BLaER1 treated with 17β-estradiol and CSF1 and Interleukin-3, amounts not matched to agents 10 nM and 100 nM (cell line): Measurements from ENCODE around the gene MOB3B.
"Not testable (repeated sequence)": the region's sequence is repeated elsewhere in the genome, so short reads cannot be mapped to it uniquely, and the experiment has no call there.

Source experiments
- H3K27ac ChIP-seq, 11 experiments: shearing (Covaris generic); formaldehyde crosslinking; 2 replicates each; pipeline ENCODE4 v1.8.1; 2022
- H3K27me3 ChIP-seq, 11 experiments: shearing (Covaris generic); formaldehyde crosslinking; 2 replicates each; pipeline ENCODE4 v1.8.1; 2022
- H3K36me3 ChIP-seq, 11 experiments: shearing (Covaris generic); formaldehyde crosslinking; 2 replicates each; pipeline ENCODE4 v1.8.1; 2022
- H3K4me1 ChIP-seq, 10 experiments: shearing (Covaris generic); formaldehyde crosslinking; 2 replicates each; pipeline ENCODE4 v1.8.1; 2022
- H3K4me2 ChIP-seq, 11 experiments: shearing (Covaris generic); formaldehyde crosslinking; 2 replicates each; pipeline ENCODE4 v1.8.1; 2022
- H3K4me3 ChIP-seq, 10 experiments: shearing (Covaris generic); formaldehyde crosslinking; 2 replicates each; pipeline ENCODE4 v1.8.1; 2022
- H3K9ac ChIP-seq, 11 experiments: shearing (Covaris generic); formaldehyde crosslinking; 2 replicates each; pipeline ENCODE4 v1.8.1; 2022
- H3K9me3 ChIP-seq, 11 experiments: shearing (Covaris generic); formaldehyde crosslinking; replicated peaks in 1 of 11; 2 replicates each; pipeline ENCODE4 v1.8.1; 2022
- H4K20me1 ChIP-seq, 11 experiments: shearing (Covaris generic); formaldehyde crosslinking; 2 replicates each; pipeline ENCODE4 v1.8.1; 2022
- Cebpa-rat ChIP-seq, 11 experiments: shearing (Covaris generic); IDR thresholded peaks; 2 replicates each; pipeline ENCODE4 v1.8.1; 2022

MOB3B gene

DNA sequence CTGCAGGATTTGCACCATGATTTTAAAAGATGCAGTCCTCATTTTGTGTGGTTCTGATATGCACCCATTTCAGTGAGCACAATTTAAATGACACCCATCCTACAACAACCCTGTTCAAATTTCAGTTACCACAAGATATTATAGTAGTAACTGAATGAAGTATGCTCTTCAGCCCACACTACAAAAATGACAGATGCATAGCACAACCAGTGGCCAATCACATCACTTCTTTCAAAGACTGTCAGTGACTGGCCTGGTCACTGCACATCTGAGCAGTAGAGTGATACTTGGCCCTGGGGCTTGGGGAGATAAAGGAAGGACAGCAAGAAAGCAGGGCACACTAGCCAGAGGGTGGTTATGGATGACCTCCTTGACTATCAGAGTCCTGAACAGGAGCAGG, 25.4 kb downstream of the MOB3B start:
- H4K20me1 ChIP-seq, result peaks cover 0 to 42% (median 0%) of the 10 kb centered on the region in 11 experiments; a peak in 2 of 22 replicates
- peaks cover 0 to 6% (median 0%) of the 10 kb centered on the region in 11 experiments; a peak in 2 of 22 replicates for H3K9me3 ChIP-seq
- H3K27me3 ChIP-seq, result no peaks in the 10 kb centered on the region
- H3K9ac ChIP-seq, result no peak overlapping the region
- no peak for TF ChIP-seq Cebpa-rat (IDR thresholded peaks at IDR 0.05)
- H3K4me1 ChIP-seq, result peaks cover 0 to 66% (median 14%) of the 10 kb centered on the region in 10 experiments; a peak in 14 of 20 replicates
- H3K4me2 ChIP-seq, result peak overlapping the region in 1 of 11 experiments; percentile 4; a peak in 2 of 22 replicates
- no peak overlapping the region for H3K4me3 ChIP-seq
- no peak overlapping the region for H3K27ac ChIP-seq
- H3K36me3 ChIP-seq, result peaks cover 0 to 10% (median 0%) of the 10 kb centered on the region in 11 experiments; a peak in 2 of 22 replicates

DNA sequence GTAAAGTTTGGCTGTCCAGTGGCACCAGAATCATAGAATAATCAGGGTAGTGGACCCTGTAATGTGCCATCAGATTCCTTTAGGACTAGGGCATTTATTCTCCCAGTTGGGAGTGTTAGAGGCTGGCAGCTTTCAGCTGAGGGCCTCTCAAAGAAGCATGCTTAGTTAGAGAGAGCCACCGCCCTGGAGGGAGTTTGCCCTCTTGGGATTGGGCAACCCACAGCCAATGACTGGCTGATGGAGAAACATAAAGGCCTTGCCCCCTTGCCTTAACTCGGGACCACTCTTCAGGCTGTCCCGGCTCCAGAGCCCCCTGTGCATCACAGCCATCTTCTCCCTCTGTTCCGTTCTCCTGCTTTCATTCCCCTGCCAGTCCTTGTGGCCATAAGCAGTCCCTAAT, 26.0 kb downstream of the MOB3B start:
- H3K4me3 ChIP-seq, result no peak overlapping the region
- no peaks in the 10 kb centered on the region for H3K27me3 ChIP-seq
- H3K4me1 ChIP-seq, result peaks cover 0 to 67% (median 18%) of the 10 kb centered on the region in 10 experiments; a peak in 14 of 20 replicates
- H3K9ac ChIP-seq, result no peak overlapping the region
- H3K4me2 ChIP-seq, result peak overlapping the region in 3 of 11 experiments; percentile 3 to 59 (median 19); a peak in 3 of 22 replicates
- peaks cover 0 to 10% (median 0%) of the 10 kb centered on the region in 11 experiments; a peak in 2 of 22 replicates for H3K36me3 ChIP-seq
- H3K27ac ChIP-seq, result no peak overlapping the region
- no peak for TF ChIP-seq Cebpa-rat (IDR thresholded peaks at IDR 0.05)
- H3K9me3 ChIP-seq, result peaks cover 0 to 6% (median 0%) of the 10 kb centered on the region in 11 experiments; a peak in 2 of 22 replicates
- H4K20me1 ChIP-seq, result peaks cover 0 to 40% (median 0%) of the 10 kb centered on the region in 11 experiments; a peak in 2 of 22 replicates

DNA sequence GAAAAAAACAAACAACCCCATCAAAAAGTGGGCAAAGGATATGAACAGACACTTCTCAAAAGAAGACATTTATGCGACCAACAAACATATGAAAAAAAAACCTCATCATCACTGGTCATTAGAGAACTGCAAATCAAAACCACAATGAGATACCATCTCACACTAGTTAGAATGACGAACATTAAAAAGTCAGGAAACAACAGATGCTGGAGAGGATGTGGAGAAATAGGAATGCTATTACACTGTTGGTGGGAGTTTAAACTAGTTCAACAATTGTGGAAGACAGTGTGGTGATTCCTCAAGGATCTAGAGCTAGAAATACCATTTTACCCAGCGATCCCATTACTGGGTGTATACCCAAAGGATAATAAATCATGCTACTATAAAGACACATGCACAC, 28.7 kb downstream of the MOB3B start:
- H3K4me3 ChIP-seq, H3K9me3 ChIP-seq, H3K9ac ChIP-seq, H3K27me3 ChIP-seq, H3K27ac ChIP-seq, H3K36me3 ChIP-seq: not testable (repeated sequence)
- Histone ChIP-seq H3K4me2 (peak overlapping the region in 1 of 11 experiments; percentile 44; a peak in 1 of 22 replicates), H3K4me1 (peaks cover 0 to 79% (median 20%) of the 10 kb centered on the region in 10 experiments; a peak in 14 of 20 replicates), H4K20me1 (peaks cover 0 to 38% (median 0%) of the 10 kb centered on the region in 11 experiments; a peak in 2 of 22 replicates)

DNA sequence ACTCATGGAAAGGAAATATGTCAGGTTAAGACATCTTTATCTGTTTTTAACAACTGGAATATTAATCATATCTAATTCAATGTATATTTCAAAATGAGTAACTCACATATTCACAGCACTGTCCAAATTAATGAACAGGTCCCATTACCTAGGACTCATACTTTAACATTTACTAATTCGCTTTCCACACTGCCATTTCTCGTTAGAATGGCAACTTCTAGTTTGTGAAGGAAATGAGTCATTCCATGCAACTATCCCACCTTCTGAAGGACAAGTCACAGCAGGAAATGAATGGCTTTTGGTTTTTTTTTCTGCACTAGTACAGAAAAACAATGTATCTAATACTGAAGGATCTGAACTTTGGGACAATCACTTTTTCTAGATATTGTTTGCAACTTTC, 30.2 kb downstream of the MOB3B start:
- H3K36me3 ChIP-seq, result peaks cover 0 to 4% (median 0%) of the 10 kb centered on the region in 11 experiments; a peak in 3 of 22 replicates
- peak overlapping the region in 3 of 11 experiments; percentile 18 to 32 (median 26); a peak in 3 of 22 replicates for H3K27ac ChIP-seq
- no peak for TF ChIP-seq Cebpa-rat (IDR thresholded peaks at IDR 0.05)
- H3K4me3 ChIP-seq, result no peak overlapping the region
- peaks cover 0 to 29% (median 0%) of the 10 kb centered on the region in 11 experiments; a peak in 2 of 22 replicates for H4K20me1 ChIP-seq
- no peaks in the 10 kb centered on the region for H3K27me3 ChIP-seq
- peaks cover 0 to 87% (median 20%) of the 10 kb centered on the region in 10 experiments; a peak in 14 of 20 replicates for H3K4me1 ChIP-seq
- peak overlapping the region in 7 of 11 experiments; percentile 29 to 86 (median 66); a peak in 13 of 22 replicates for H3K4me2 ChIP-seq
- no peak overlapping the region for H3K9ac ChIP-seq
- H3K9me3 ChIP-seq, result peaks cover 5 to 19% (median 11%) of the 10 kb centered on the region in 11 experiments

DNA sequence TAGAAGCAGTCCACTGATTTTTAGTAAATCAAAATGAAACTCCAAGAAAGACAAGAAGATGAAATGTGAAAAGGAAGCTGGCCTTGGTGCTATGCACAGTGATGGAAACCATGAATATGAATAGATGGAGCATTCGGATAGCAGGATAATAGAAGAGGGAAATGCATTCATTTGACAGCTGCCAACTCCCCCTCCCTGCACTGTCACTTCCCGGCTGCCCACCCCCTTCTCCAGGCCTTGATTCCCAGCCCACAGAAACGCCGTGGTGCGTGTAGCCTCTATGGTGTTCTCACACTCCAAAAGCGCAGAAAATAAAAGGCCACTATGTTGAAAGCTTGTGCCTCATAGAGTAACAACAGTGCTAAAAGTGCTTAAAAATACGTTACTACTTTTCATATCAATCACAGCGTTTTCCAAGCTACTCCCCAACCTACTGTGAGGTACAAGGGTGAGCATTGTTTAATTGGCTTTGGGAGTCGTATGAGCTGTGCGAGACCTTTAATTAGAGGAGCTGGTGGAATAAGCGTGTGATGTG, 31.7 kb downstream of the MOB3B start:
- peaks cover 0 to 28% (median 0%) of the 10 kb centered on the region in 11 experiments; a peak in 2 of 22 replicates for H4K20me1 ChIP-seq
- H3K9ac ChIP-seq, result no peak overlapping the region
- H3K4me2 ChIP-seq, result peak overlapping the region in 3 of 11 experiments; percentile 71 to 86 (median 78); a peak in 4 of 22 replicates
- TF ChIP-seq Cebpa-rat (IDR thresholded peaks at IDR 0.05), result no peak
- no peak overlapping the region for H3K4me3 ChIP-seq
- no peaks in the 10 kb centered on the region for H3K27me3 ChIP-seq
- H3K36me3 ChIP-seq, result peaks cover 0 to 5% (median 0%) of the 10 kb centered on the region in 11 experiments; a peak in 4 of 22 replicates
- no peak overlapping the region for H3K27ac ChIP-seq
- peaks cover 12 to 34% (median 24%) of the 10 kb centered on the region in 11 experiments for H3K9me3 ChIP-seq
- H3K4me1 ChIP-seq, result peaks cover 0 to 73% (median 17%) of the 10 kb centered on the region in 10 experiments; a peak in 14 of 20 replicates

DNA sequence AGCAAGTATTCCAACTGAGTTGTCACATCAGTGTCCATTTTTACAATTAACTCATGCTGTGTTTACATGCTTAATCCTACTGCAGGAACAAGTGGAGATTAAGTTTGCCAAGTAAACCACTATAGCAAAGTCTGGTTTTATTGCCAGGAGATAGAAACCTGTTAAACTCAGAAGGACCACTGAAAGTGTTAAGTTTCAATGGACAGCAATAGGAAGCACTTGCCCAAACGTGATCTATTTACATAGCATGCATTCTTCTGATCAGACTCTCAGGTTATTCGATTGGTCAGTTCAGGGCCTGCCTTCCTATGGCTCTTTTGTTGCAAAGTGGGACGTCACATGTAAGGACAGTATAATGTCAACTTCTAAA, 33.5 kb downstream of the MOB3B start:
- Histone ChIP-seq H3K4me2 (peak overlapping the region in 2 of 11 experiments; percentile 33 to 63; a peak in 3 of 22 replicates), H4K20me1 (peaks cover 0 to 17% (median 0%) of the 10 kb centered on the region in 11 experiments; a peak in 2 of 22 replicates), H3K9ac (no peak overlapping the region)

DNA sequence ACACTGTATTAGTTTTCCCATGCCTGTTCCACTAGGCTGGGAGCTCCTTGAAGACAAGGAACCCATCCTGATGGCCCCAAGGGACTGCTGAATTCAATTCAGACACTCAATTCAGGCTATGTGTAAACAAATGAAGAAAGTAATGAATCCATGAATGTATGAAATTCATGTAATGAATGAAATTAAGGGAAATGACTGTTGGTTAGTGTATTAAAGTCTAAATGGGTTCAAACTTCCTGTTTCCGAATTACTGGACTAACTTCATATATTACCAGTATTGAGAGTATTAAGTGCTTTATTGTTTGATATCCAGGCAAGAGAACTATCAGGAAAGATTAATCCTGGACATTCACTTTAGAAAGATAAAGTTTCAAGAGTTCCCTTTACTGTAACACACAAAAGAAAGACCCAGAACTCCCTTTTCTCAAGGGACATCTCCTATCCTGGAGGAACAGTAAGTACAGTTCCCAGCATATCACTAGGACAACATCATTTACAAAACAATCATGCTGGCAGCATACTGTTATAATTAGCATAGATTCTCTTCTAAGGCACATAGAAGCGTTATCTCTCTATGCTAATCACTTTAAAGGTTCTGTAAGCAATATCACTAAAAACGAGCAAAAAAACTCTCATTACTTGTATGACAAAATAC, 34.0 kb downstream of the MOB3B start:
- Histone ChIP-seq H3K9me3 (peaks cover 12 to 33% (median 23%) of the 10 kb centered on the region in 11 experiments), H3K27me3 (no peaks in the 10 kb centered on the region), H3K4me1 (peaks cover 14 to 75% (median 35%) of the 10 kb centered on the region in 10 experiments), H3K4me2 (peak overlapping the region in 3 of 11 experiments; percentile 31 to 63 (median 33); a peak in 5 of 22 replicates), H3K27ac (no peak overlapping the region), H4K20me1 (peaks cover 0 to 17% (median 0%) of the 10 kb centered on the region in 11 experiments; a peak in 2 of 22 replicates), H3K4me3 (no peak overlapping the region), H3K9ac (no peak overlapping the region), H3K36me3 (peaks cover 0 to 5% (median 0%) of the 10 kb centered on the region in 11 experiments; a peak in 4 of 22 replicates)
- no peak for TF ChIP-seq Cebpa-rat (IDR thresholded peaks at IDR 0.05)

More for the DNA sequence above, 33.5 kb downstream of the MOB3B start:
- peaks cover 12 to 33% (median 24%) of the 10 kb centered on the region in 11 experiments for H3K9me3 ChIP-seq
- H3K27me3 ChIP-seq, result no peaks in the 10 kb centered on the region
- peaks cover 9 to 73% (median 30%) of the 10 kb centered on the region in 10 experiments; a peak in 19 of 20 replicates for H3K4me1 ChIP-seq
- no peak overlapping the region for H3K27ac ChIP-seq
- TF ChIP-seq Cebpa-rat (IDR thresholded peaks at IDR 0.05), result no peak
- no peak overlapping the region for H3K4me3 ChIP-seq
- H3K36me3 ChIP-seq, result peaks cover 0 to 5% (median 0%) of the 10 kb centered on the region in 11 experiments; a peak in 4 of 22 replicates

DNA sequence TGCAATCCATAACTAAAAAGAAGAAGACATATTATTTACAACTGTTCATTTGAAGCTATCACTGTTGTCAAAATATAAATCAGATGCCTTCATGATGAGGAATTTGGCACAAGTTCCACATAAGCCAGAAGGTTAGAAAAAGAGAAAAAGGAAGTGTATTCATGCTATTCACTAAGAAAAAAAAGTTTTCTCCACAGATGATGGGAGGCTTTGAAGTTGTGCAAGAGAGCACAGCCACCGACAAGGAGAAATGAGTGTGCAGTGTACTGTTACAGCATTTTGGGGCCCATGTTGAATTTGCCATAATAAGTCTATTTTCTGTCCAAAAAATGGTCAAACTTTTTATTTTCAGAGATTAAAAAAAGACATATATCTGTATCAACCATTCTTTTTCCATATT, 38.5 kb downstream of the MOB3B start:
- H3K4me2 ChIP-seq, result peak overlapping the region; percentile 49 to 80 (median 73); a peak in 21 of 22 replicates
- peaks cover 58 to 80% (median 64%) of the 10 kb centered on the region in 10 experiments for H3K4me1 ChIP-seq
- peaks cover 0 to 5% (median 0%) of the 10 kb centered on the region in 11 experiments; a peak in 4 of 22 replicates for H3K36me3 ChIP-seq
- H3K27ac ChIP-seq, result peak overlapping the region in 7 of 11 experiments; percentile 2 to 62 (median 37); a peak in 13 of 22 replicates
- no peak overlapping the region for H3K9ac ChIP-seq
- no peaks in the 10 kb centered on the region; a peak in 1 of 22 replicates for H4K20me1 ChIP-seq
- H3K4me3 ChIP-seq, result no peak overlapping the region
- H3K27me3 ChIP-seq, result no peaks in the 10 kb centered on the region
- H3K9me3 ChIP-seq, result peaks cover 12 to 33% (median 23%) of the 10 kb centered on the region in 11 experiments
- peak in 6 of 11 experiments; percentile 33 to 79 (median 64); a peak in 7 of 22 replicates for TF ChIP-seq Cebpa-rat (IDR thresholded peaks at IDR 0.05)
